GM18526 (cell line): ENCODE measurements around the gene SORCS3.

Experiments
- POLR2A ChIP-seq: IDR thresholded peaks from 3 replicates; pipeline ENCODE4 v1.6.1; 2011; ENCODE audit not compliant: insufficient read length; ENCODE audit errors: extremely low read depth

SORCS3 gene

GRCh38 chr10:104707602-104708459 lies 66.7 kb downstream of the SORCS3 start:
- no peak for TF ChIP-seq POLR2A

GRCh38 chr10:104711302-104711721 lies 70.2 kb downstream of the SORCS3 start:
- no peak for TF ChIP-seq POLR2A

GRCh38 chr10:104731192-104731591 lies 90.1 kb downstream of the SORCS3 start:
- no peak for TF ChIP-seq POLR2A

- TF ChIP-seq POLR2A, result no peak
Observed at GRCh38 chr10:104732222-104732621, 91.1 kb downstream of the SORCS3 start.

GRCh38 chr10:104734433-104734832 lies 93.3 kb downstream of the SORCS3 start:
- TF ChIP-seq POLR2A, result no peak

- no peak for TF ChIP-seq POLR2A
Observed at GRCh38 chr10:104735036-104735756, 94.1 kb downstream of the SORCS3 start.

GRCh38 chr10:104735757-104736391 lies 94.8 kb downstream of the SORCS3 start:
- TF ChIP-seq POLR2A, result no peak

GRCh38 chr10:104741127-104741526 lies 100.0 kb downstream of the SORCS3 start:
- no peak for TF ChIP-seq POLR2A

- no peak for TF ChIP-seq POLR2A
Observed at GRCh38 chr10:104744052-104744451, 103.0 kb downstream of the SORCS3 start.

- no peak for TF ChIP-seq POLR2A
Observed at GRCh38 chr10:104750291-104750690, 109.2 kb downstream of the SORCS3 start.

GRCh38 chr10:104762793-104763192 lies 121.7 kb downstream of the SORCS3 start:
- TF ChIP-seq POLR2A, result no peak

- TF ChIP-seq POLR2A, result no peak
Observed at GRCh38 chr10:104766341-104766740, 125.3 kb downstream of the SORCS3 start.

GRCh38 chr10:104767282-104767681 lies 126.2 kb downstream of the SORCS3 start:
- TF ChIP-seq POLR2A, result no peak

GRCh38 chr10:104767745-104768144 lies 126.7 kb downstream of the SORCS3 start:
- TF ChIP-seq POLR2A, result no peak

GRCh38 chr10:104773105-104773504 lies 132.0 kb downstream of the SORCS3 start:
- TF ChIP-seq POLR2A, result no peak

GRCh38 chr10:104774234-104774633 lies 133.1 kb downstream of the SORCS3 start:
- TF ChIP-seq POLR2A, result no peak
